HepG2 (cell line): ENCODE measurements around the gene CUTC. TPM values are rescaled to one million over a fixed set of nuclear protein-coding genes. Genes with fewer than 3 reads are reported as not detected.

Experiments used
- AKAP8 ChIP-seq: sonication (generic); formaldehyde crosslinking; IDR thresholded peaks from 2 replicates; pipeline ENCODE4 v1.5.1; 2020; ENCODE audit warnings: mild to moderate bottlenecking, missing genetic modification reagents
- ATM ChIP-seq: fragments of 450-650 bp; IDR thresholded peaks from 2 replicates; pipeline ENCODE4 v1.7.1; 2017; ENCODE audit warnings: mild to moderate bottlenecking, borderline replicate concordance
- HES4 ChIP-seq: sonication (generic); formaldehyde crosslinking; IDR thresholded peaks from 2 replicates; pipeline ENCODE4 v1.9.0; 2021; ENCODE audit warnings: mild to moderate bottlenecking, missing genetic modification reagents, borderline replicate concordance
- HNRNPH1 ChIP-seq: fragments of 200-400 bp; formaldehyde crosslinking; optimal IDR thresholded peaks from 2 replicates; pipeline ENCODE3; 2017; ENCODE audit warnings: mild to moderate bottlenecking, low read depth, low read length
- TGIF2 ChIP-seq: IDR thresholded peaks from 2 replicates; pipeline ENCODE4 v1.6.1; 2016; ENCODE audit warnings: control low read depth, missing compliant biosample characterization
- ZEB1 ChIP-seq: IDR thresholded peaks from 2 replicates; pipeline ENCODE4 v1.6.1; 2012; ENCODE audit warnings: mild to moderate bottlenecking, low read depth, inconsistent platforms; ENCODE audit not compliant: insufficient replicate concordance
- ZNF331 ChIP-seq: sonication (generic); formaldehyde crosslinking; IDR thresholded peaks from 2 replicates; pipeline ENCODE4 v1.4.0; 2020; ENCODE audit warnings: missing genetic modification reagents
- ZNF431 ChIP-seq: sonication (generic); formaldehyde crosslinking; IDR thresholded peaks from 2 replicates; pipeline ENCODE4 v1.9.0; 2022; ENCODE audit warnings: missing genetic modification reagents, low read depth, mild to moderate bottlenecking, borderline replicate concordance
- ZNF446 ChIP-seq: sonication (generic); formaldehyde crosslinking; IDR thresholded peaks from 2 replicates; pipeline ENCODE4 v1.5.0; 2020; ENCODE audit warnings: mild to moderate bottlenecking, missing genetic modification reagents
- ZNF589 ChIP-seq: sonication (generic); formaldehyde crosslinking; conservative IDR thresholded peaks from 2 replicates; pipeline ENCODE4 v1.8.0; 2022; ENCODE audit warnings: mild to moderate bottlenecking, moderate library complexity, missing genetic modification reagents
- ZNF770 ChIP-seq: sonication (generic); formaldehyde crosslinking; IDR thresholded peaks from 2 replicates; pipeline ENCODE4 v1.5.0; 2020; ENCODE audit warnings: mild to moderate bottlenecking, missing genetic modification reagents
- ZNF777 ChIP-seq: sonication (generic); formaldehyde crosslinking; IDR thresholded peaks from 2 replicates; pipeline ENCODE4 v1.4.0; 2020; ENCODE audit warnings: missing genetic modification reagents
- ZNF878 ChIP-seq: sonication (generic); formaldehyde crosslinking; IDR thresholded peaks from 2 replicates; pipeline ENCODE4 v1.8.1; 2023; ENCODE audit warnings: mild to moderate bottlenecking, missing genetic modification reagents, moderate library complexity
- polyA plus RNA-seq, 8 experiments: library from polyadenylated mRNA; depleted of rRNA in 3 of 8; stranded (reverse) in 7 of 8; unstranded in 1 of 8; fragments of >200 nt; fragmentation: Illumina TruSeq in 4 of 8; extraction: Trizol in 4 of 8; gene quantifications; 2 replicates each; pipeline versions ENCODE4 v1.2.1 to v1.2.3, GENCODE V29; 2011 to 2016; ENCODE audit warnings: low read depth in 4 of 8, missing spikeins in 1 of 8, mixed read lengths in 1 of 8; ENCODE audit not compliant: insufficient read depth in 1 of 8
- total RNA-seq, 5 experiments: library from RNA; depleted of rRNA; stranded (reverse); fragments of >200 nt; fragmentation: Illumina TruSeq; extraction: Trizol; gene quantifications; 2 replicates each; pipeline ENCODE4 v1.2.3, GENCODE V29; 2016; ENCODE audit warnings: low read depth in 1 of 5
- TF ChIP-seq, protein P1 (sequence below): IDR thresholded peaks from 2 replicates; pipeline ENCODE4 v1.6.1; 2016; ENCODE audit warnings: low read depth, control low read depth
- TF ChIP-seq, protein P2 (sequence below): sonication (generic); formaldehyde crosslinking; IDR thresholded peaks from one replicate; pipeline ENCODE4 v1.5.1; 2020; ENCODE audit warnings: mild to moderate bottlenecking, missing genetic modification reagents; ENCODE audit errors: not compliant biosample characterization
- TF ChIP-seq, protein P3 (sequence below): sonication (generic); formaldehyde crosslinking; IDR thresholded peaks from 2 replicates; pipeline ENCODE4 v1.5.0; 2020; ENCODE audit warnings: missing genetic modification reagents

Gene CUTC
- total and polyA plus RNA-seq, 2 of the 13 experiments (the other 11 are each of a cell fraction or from before 2014, with no cell fraction given): 22.3 to 25.8 TPM

- no peak for TF ChIP-seq ZNF770 (CRISPR knock-in tag)
- TF ChIP-seq ZNF446 (CRISPR knock-in tag): no peak
- no peak for TF ChIP-seq ZNF589 (CRISPR knock-in tag)
- no peak for TF ChIP-seq HNRNPH1
- TF ChIP-seq, protein P1, sequence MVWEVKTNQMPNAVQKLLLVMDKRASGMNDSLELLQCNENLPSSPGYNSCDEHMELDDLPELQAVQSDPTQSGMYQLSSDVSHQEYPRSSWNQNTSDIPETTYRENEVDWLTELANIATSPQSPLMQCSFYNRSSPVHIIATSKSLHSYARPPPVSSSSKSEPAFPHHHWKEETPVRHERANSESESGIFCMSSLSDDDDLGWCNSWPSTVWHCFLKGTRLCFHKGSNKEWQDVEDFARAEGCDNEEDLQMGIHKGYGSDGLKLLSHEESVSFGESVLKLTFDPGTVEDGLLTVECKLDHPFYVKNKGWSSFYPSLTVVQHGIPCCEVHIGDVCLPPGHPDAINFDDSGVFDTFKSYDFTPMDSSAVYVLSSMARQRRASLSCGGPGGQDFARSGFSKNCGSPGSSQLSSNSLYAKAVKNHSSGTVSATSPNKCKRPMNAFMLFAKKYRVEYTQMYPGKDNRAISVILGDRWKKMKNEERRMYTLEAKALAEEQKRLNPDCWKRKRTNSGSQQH: no peak; the same call in 1 of the 2 replicates
- no peak for TF ChIP-seq ZEB1
- TF ChIP-seq ZNF331 (CRISPR knock-in tag): peak; percentile 63; the same call in 1 of the 2 replicates
- no peak for TF ChIP-seq ZNF777
- no peak for TF ChIP-seq AKAP8 (CRISPR knock-in tag)
- peak; percentile 61; the same call in 1 of the 2 replicates for TF ChIP-seq ZNF878 (CRISPR knock-in tag)
- no peak for TF ChIP-seq HES4 (CRISPR knock-in tag)
- no peak; the same call in 1 of the 2 replicates for TF ChIP-seq TGIF2
- TF ChIP-seq ATM: no peak
- no peak for TF ChIP-seq ZNF431
- TF ChIP-seq, protein P2, sequence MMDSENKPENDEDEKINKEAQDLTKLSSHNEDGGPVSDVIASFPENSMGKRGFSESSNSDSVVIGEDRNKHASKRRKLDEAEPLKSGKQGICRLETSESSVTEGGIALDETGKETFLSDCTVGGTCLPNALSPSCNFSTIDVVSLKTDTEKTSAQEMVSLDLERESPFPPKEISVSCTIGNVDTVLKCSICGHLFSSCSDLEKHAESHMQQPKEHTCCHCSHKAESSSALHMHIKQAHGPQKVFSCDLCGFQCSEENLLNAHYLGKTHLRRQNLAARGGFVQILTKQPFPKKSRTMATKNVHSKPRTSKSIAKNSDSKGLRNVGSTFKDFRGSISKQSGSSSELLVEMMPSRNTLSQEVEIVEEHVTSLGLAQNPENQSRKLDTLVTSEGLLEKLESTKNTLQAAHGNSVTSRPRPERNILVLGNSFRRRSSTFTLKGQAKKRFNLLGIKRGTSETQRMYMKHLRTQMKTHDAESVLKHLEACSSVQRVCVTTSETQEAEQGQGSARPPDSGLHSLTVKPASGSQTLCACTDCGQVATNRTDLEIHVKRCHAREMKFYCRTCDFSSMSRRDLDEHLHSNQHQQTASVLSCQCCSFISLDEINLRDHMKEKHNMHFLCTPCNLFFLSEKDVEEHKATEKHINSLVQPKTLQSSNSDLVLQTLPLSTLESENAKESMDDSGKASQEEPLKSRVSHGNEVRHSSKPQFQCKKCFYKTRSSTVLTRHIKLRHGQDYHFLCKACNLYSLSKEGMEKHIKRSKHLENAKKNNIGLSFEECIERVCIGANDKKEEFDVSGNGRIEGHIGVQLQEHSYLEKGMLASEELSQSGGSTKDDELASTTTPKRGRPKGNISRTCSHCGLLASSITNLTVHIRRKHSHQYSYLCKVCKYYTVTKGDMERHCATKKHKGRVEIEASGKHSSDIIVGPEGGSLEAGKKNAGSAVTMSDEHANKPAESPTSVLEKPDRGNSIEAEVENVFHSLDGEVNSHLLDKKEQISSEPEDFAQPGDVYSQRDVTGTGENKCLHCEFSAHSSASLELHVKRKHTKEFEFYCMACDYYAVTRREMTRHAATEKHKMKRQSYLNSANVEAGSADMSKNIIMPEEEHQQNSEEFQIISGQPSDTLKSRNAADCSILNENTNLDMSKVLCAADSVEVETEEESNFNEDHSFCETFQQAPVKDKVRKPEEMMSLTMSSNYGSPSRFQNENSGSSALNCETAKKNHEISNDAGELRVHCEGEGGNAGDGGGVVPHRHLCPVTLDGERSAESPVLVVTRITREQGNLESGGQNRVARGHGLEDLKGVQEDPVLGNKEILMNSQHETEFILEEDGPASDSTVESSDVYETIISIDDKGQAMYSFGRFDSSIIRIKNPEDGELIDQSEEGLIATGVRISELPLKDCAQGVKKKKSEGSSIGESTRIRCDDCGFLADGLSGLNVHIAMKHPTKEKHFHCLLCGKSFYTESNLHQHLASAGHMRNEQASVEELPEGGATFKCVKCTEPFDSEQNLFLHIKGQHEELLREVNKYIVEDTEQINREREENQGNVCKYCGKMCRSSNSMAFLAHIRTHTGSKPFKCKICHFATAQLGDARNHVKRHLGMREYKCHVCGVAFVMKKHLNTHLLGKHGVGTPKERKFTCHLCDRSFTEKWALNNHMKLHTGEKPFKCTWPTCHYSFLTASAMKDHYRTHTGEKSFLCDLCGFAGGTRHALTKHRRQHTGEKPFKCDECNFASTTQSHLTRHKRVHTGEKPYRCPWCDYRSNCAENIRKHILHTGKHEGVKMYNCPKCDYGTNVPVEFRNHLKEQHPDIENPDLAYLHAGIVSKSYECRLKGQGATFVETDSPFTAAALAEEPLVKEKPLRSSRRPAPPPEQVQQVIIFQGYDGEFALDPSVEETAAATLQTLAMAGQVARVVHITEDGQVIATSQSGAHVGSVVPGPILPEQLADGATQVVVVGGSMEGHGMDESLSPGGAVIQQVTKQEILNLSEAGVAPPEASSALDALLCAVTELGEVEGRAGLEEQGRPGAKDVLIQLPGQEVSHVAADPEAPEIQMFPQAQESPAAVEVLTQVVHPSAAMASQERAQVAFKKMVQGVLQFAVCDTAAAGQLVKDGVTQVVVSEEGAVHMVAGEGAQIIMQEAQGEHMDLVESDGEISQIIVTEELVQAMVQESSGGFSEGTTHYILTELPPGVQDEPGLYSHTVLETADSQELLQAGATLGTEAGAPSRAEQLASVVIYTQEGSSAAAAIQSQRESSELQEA (CRISPR knock-in tag): no peak
- TF ChIP-seq, protein P3, sequence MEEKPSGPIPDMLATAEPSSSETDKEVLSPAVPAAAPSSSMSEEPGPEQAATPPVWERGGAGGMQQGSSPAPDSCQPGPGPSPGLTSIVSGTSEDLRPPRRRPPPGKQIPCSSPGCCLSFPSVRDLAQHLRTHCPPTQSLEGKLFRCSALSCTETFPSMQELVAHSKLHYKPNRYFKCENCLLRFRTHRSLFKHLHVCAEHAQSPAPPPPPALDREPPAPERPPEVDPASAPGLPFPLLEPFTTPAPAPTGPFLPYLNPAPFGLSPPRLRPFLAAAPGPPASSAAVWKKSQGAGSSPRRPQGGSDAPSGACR (CRISPR knock-in tag): peak; percentile 72; the same call in 1 of the 2 replicates
These were observed 50.6 kb downstream of the CUTC start, which contains the start of gene ABCC2 (continued) for GRCh38 chr10:99782447-99783286.
